AG09309 (cell line): Measurements from ENCODE around the gene MPZL1.
"Not testable (repeated sequence)": the region's sequence is repeated elsewhere in the genome, so short reads cannot be mapped to it uniquely, and the experiment has no call there.

Experiments
- DNase-seq: peaks from one replicate; pipeline ENCODE4 v3.0.0-alpha.2; 2010; ENCODE audit warnings: low read depth
- H3K4me3 ChIP-seq: 2 replicates; pipeline ENCODE4 v1.5.1; 2011; ENCODE audit warnings: mild to moderate bottlenecking, low read depth, low read length, moderate library complexity; ENCODE audit not compliant: control insufficient read depth
- TF ChIP-seq, protein P1 (sequence below): IDR thresholded peaks from 2 replicates; pipeline ENCODE4 v1.5.1; 2011; ENCODE audit warnings: mild to moderate bottlenecking, low read depth, low read length, inconsistent platforms; ENCODE audit not compliant: insufficient read depth, control insufficient read depth; ENCODE audit errors: missing control alignments

MPZL1 gene

DNA sequence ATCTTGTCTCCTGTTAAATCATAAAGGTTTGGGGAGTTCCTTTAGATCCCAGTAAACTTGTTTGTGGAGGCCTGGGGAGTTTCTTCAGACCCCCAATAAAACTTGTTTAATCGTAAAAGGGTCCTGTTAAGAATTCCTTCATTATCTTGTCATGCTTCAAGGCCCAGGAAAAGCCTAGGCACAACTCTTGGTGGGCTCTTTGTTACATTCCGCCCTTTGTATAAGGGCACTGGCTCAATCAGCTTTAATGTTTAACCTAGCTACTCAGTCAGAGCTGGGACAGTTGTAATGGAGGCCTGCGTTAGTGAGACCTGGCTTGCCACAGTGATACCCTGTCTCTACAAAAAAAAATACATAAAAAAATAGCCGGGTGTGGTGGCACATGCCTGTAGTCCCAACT is 77.2 kb downstream of the MPZL1 start:
- DNase-seq = no peak
- TF ChIP-seq, protein P1, sequence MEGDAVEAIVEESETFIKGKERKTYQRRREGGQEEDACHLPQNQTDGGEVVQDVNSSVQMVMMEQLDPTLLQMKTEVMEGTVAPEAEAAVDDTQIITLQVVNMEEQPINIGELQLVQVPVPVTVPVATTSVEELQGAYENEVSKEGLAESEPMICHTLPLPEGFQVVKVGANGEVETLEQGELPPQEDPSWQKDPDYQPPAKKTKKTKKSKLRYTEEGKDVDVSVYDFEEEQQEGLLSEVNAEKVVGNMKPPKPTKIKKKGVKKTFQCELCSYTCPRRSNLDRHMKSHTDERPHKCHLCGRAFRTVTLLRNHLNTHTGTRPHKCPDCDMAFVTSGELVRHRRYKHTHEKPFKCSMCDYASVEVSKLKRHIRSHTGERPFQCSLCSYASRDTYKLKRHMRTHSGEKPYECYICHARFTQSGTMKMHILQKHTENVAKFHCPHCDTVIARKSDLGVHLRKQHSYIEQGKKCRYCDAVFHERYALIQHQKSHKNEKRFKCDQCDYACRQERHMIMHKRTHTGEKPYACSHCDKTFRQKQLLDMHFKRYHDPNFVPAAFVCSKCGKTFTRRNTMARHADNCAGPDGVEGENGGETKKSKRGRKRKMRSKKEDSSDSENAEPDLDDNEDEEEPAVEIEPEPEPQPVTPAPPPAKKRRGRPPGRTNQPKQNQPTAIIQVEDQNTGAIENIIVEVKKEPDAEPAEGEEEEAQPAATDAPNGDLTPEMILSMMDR = no peak
- H3K4me3 ChIP-seq = no peak overlapping the region

DNA sequence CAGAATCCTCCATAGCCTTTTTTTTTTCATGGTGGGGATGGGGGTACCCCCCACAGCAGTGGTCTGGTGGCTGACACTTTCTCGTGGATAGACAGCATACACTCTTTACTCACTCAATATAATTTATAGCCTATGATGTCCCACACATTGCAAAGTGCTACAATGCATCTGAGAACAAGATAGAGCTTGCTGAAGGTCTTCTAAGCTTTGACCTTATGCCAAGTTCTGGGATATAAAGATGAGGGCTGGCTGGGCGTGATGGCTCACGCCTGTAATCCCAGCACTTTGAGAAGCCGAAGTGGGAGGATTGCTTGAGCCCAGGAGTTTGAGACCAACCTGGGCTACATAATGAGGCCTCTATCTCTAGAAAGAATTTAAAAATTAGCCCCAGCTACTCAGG is 78.0 kb downstream of the MPZL1 start:
- DNase-seq = no peak
- TF ChIP-seq, protein P1 = no peak
- H3K4me3 ChIP-seq = no peak overlapping the region

DNA sequence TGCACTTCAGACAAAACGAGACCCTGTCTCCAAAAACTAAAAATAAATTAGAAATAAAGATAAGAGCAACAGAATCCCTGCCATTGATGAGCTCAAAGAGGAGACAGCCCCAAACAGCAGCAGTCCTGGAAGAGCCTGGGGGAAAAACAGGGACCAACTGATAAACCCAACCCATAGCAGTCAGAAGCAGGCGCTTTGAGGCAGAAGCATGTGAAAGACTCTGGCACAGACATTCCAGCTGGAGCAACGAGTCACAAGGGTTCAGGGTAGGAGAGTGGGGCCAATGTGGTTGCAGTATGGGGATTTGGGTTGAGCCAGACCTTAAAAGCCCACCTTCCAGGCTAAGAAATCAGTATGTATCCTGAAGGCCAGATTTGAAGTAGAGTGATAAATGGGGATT is 78.5 kb downstream of the MPZL1 start:
- no peak overlapping the region for H3K4me3 ChIP-seq
- TF ChIP-seq, protein P1 = no peak
- no peak for DNase-seq

DNA sequence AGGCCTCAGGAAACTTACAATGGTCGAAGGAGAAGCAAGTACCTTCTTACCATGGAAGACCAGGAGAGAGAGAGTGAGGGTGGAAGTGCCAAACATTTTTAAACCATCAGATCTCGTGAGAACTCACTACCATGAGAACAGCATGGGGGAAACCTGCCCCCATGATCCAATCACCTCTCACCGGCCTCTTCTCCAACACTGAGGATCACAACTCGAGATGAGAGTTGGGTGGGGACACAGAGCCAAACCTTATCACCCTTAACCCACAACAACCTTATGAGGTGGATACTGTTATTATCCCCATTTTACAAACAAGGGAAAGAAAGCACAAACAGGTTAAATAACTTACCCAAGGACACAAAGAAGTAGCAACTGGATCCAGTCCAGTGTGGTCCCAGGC is 80.5 kb downstream of the MPZL1 start:
- DNase-seq = no peak
- TF ChIP-seq, protein P1 = no peak
- H3K4me3 ChIP-seq = no peak overlapping the region

DNA sequence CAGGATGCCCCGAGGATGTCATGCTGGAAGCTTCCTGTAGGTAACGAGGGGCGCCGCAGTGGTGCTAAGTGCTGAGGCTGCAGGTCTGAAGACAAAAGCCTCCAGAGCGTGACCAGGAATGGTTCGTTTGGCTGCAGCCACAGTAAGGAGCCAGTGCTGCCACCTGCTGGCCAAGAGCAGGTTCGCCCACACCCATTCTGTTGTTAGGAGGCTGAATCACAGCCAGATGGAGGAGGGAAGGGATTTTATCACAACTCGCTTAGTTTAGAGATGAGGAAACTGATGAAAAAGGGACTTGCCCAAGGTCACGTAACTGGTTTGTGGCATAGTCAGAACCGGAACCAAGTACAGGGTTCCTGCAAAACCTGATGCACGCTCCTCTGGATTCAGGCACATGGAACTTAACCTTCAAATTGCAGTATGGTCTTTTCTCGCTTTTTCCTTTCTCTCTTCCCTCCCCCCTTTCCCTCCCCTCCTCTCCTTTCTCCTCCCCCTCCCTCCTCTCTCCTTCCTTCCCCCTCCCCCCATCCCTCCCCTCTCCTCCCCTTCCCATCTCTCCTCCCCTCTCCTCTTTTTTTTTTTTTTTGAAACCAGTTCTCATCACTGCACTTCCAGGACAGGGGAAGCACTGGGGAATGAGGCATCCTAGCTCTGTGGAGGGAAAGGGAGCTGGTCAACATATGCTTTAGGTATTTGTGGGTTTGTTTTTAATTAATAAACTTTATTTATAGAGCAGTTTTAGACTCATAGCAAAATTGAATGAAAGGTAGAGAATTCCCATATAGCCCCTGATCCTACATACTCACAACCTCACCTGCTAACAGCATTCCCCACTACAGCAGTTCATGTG is 81.8 kb downstream of the MPZL1 start:
- TF ChIP-seq, protein P1 = peak; percentile 98
- no peak overlapping the region for H3K4me3 ChIP-seq
- DNase-seq = peak; percentile 84

DNA sequence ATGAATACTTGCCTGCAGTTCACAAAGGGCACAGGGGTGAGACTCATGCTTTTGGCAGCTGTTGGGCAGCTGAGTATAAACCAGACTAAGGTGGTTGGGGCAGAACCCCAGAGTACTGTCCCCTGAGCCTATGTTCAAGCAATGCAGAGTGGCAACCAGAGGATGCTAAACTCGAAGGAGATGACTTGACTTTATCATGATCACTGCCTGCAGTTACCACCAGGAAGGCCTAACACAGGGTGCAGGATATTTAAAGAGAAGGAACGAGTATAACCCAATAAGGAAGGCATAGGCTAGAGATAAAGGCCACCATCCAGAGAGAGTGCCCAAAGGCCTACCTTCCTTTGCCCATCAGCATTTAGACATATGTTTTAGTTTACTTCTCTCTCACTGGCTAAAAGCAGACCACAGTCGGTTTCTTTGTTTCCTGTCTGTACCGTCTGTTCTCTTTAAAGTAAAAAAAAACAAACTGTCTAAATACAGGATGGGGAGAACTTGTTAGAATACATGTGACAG is 83.3 kb downstream of the MPZL1 start:
- no peak for DNase-seq
- no peak overlapping the region for H3K4me3 ChIP-seq

DNA sequence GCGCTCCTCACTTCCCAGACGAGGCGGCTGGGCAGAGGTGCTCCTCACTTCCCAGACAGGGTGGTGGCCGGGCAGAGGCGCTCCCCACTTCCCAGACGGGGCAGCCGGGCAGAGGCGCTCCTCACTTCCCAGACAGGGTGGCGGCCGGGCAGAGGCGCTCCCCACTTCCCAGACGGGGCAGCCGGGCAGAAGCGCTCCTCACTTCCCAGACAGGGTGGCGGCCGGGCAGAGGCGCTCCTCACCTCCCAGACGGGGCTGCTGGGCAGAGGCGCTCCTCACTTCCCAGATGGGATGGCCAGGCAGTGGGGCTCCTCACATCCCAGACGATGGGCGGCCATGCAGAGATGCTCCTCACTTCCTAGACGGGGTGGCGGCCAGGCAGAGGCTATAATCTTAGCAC is 84.5 kb downstream of the MPZL1 start:
- DNase-seq, H3K4me3 ChIP-seq: not testable (repeated sequence)

More for the DNA sequence above, 83.3 kb downstream of the MPZL1 start:
- TF ChIP-seq, protein P1 = no peak

DNA sequence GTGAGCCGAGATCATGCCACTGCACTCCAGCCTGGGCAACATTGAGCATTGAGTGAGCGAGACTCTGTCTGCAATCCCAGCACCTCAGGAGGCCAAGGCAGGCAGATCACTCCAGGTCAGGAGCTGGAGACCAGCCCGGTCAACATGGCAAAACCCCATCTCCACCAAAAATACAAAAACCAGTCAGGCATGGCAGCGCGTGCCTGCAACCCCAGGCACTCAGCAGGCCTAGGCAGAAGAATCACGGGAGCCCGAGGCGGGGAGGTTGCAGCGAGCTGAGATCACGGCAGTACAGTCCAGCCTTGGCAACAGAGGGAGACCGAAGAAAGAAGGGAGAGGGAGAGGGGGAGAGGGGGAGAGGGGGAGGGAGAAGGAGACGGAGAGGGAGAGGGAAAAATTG is 84.9 kb downstream of the MPZL1 start:
- DNase-seq, H3K4me3 ChIP-seq: not testable (repeated sequence)
